T-helper 2 cell treated with Interferon-gamma antibody and Interleukin-4, amounts not matched to agents 100 ng/mL and 5 ng/mL, for 36 hours (primary cell): ENCODE measurements around the gene MSRB1. TPM values are rescaled to one million over a fixed set of nuclear protein-coding genes. Genes with fewer than 3 reads are reported as not detected.
"Not testable (repeated sequence)": the region's sequence is repeated elsewhere in the genome, so short reads cannot be mapped to it uniquely, and the experiment has no call there.

Experiments
- intact Hi-C: fragments of 100-400 bp; cut with micrococcal nuclease; formaldehyde crosslinking; loops from one replicate; pipeline ENCODE4 v1.15.1; 2023
- total RNA-seq: library from RNA; stranded (reverse); gene quantifications from 2 replicates; pipeline ENCODE4 v1.2.3, GENCODE V29; 2022

Gene MSRB1
- total RNA-seq, 1 donor from 2014 or later = 14.0 TPM

DNA sequence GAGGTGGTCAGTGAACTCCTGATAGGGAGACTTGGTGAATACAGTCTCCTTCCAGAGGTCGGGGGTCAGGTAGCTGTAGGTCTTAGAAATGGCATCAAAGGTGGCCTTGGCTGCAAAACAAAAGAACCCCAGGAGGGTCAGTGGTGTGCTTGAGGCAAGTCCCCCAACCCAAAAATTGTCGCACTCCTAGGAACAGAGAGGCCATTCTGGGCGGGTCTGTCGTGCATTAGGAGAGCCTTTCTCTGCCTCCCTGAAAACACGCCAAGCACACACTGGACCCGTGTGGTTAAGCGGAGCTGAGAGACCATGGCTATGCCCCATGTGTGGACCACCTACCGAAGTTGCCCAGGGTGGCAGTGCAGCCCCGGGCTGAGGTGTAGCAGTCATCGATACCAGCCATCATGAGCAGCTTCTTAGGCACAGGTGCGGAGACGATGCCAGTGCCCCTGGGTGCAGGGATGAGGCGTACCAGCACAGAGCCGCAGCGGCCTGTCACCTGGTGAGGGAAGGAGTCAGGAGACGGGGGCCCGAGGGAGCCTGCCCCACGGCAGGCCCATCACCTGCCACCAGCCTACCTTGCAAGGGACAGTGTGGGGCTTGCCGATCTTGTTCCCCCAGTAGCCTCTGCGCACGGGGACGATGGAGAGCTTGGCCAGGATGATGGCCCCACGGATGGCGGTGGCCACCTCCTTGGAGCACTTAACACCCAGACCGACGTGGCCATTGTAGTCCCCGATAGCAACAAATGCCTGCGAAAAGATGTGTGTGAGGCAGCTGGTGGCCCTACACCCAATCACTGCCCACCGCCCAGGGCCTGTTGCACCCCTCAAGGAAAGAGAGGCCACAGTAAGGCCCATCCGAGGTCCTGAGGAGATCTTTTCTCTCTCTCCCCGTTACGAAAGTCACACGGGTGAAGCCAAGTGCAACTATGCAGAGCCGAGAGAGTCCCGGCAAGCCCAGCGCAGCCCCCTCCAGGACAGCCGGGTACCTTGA lies 19.5 kb upstream of the MSRB1 start:
- intact Hi-C loops = not testable (repeated sequence)

DNA sequence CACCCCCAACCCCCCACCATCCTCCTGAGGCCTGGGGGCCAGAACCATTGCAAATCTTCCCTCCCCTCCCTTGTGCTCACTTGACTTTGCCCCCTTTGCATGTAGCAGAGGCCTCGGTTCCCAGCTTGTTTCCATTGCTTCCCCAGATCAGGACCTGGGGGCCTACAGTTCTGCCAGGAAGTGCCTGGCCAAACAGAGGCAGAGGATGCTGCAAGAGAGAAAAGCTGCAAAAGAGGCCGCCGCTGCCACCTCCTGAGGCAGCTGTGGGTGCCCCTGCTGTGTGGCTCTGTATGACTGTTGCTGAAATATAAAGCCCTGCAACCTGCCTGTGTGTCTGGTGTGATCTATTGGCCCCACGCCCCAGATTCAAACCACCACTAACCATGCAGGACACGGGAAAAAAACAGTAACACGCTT lies 18.7 kb upstream of the MSRB1 start:
- intact Hi-C loops = no loop called here

DNA sequence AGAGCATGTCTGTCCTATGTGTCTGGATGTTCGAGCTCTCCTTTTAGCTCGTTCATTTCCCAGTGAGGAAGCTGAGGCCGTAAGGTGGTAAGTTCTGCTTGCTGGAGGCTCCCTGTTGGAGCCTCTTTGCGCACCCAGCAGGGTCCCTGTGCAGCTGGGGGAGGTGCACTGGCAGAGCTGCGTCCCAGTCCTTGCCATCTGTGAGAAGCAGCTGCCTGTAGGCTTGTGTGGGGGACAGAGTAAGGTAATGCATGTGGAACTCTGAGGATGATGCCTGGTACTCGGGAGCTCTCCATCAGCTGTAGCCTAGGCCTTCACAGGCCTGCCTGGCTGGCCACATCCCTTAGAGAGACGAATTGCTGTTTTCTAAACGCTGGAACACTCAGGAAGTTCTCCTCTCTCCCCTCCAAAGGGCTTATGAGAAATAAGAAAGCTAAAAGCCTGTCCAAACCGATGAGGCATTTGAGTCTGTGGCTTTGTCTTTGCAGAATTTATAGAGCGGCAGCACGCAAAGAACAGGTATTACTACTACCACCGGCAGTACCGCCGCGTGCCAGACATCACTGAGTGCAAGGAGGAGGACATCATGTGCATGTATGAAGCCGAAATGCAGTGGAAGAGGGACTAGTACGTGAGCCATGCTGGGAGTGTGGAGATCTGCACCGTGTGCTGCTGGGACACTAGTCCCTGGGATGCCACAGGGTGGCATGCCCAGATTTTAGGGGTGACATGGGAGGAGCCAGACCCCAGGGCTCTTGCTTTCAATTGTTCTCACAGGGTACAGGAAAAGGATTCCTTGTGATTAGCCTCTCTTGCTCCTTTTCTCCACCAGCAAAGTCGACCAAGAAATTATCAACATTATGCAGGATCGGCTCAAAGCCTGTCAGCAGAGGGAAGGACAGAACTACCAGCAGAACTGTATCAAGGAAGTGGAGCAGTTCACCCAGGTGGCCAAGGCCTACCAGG lies 17.9 kb upstream of the MSRB1 start:
- intact Hi-C loops = no loop called here

DNA sequence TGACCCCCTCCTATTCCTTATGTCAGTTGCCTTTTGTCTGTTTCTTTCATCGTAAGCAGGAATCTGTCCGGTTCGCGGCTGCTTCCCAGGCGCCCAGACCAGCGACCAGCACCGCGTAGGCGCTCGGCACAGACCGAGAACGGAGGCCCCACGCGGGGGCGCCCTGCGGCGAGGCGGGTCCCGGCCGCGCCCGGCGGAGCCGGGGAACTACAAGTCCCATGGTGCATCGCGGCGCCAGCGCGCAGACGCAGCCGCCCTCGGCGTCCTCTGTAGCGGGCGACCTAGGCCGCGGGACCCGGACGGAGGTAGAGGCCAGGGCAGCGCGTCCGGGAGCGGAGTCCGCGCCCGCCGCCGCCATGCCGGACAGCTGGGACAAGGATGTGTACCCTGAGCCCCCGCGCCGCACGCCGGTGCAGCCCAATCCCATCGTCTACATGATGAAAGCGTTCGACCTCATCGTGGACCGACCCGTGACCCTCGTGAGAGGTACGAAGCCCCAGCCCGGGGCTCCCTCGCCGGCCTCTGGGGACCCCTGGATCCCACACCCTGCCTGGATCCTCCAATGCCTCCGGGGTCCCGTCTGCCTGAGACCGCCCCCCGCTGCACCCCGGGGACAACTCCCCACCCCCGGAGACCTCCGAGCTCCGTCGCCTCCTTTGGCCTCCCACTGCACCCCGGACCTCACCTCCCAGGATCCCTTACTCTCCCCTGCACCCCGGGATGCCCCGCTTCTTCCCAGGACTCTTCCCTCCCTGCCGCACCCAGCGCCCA lies 16.5 kb upstream of the MSRB1 start, which contains the start of gene NDUFB10:
Gene NDUFB10 (plus strand): TSS at position 270 of the 771 bp plus-strand sequence. CDS start 87 bp downstream, at position 357.
- intact Hi-C loops = loop anchor here (1.0 to 5.0 kb wide), 2 partner anchors 16 to 187 kb away; partner anchors contain the start of genes EME2, MRPS34, MSRB1 and NME3

DNA sequence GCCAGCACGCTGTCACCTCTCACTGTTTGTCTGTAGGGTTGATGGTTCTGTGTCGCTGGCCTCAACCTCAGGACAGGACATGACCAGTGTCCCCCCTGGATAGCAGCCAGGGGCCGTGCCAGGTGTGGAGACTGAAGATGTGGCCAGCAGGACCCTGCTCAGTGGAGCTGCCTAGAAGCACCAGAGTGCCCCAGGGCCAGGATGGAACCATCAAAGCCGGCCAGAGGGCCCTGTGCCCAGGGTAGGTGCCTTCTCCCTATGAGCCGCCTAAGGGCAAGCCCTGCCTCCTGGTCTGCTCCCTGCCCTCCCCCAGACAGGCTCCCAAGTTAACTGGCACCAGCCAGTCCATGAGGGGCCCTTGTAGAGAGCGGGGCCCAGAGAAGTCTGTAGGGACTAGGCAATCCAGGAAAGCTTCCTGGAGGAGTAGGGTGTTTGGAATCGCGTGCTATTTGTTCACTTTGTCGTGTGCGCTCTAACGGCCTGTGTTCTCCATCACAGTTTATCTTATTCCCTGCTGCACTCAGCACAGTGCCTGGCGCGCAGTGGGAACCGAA lies 15.8 kb upstream of the MSRB1 start:
- intact Hi-C loops = loop anchor here (1.0 to 5.0 kb wide), 2 partner anchors 15 to 186 kb away; partner anchors contain the start of genes EME2, MRPS34, MSRB1 and NME3

DNA sequence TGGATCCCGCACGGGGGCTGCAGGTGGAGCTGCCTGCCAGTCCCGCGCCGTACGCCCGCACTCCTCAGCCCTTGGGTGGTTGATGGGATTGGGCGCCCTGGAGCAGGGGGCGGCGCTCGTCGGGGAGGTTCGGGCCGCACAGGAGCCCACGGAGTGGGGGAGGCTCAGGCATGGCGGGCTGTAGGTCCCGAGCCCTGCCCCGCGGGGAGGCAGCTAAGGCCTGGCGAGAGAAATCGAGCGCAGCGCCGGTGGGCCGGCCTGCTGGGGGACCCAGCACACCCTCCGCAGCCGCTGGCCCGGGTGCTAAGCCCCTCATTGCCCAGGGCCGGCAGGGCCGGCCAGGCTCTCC lies 15.1 kb upstream of the MSRB1 start:
- intact Hi-C loops = loop anchor here (5.0 kb wide), 1 partner anchor 186 kb away; the partner anchor contains the start of genes EME2, MRPS34 and NME3

DNA sequence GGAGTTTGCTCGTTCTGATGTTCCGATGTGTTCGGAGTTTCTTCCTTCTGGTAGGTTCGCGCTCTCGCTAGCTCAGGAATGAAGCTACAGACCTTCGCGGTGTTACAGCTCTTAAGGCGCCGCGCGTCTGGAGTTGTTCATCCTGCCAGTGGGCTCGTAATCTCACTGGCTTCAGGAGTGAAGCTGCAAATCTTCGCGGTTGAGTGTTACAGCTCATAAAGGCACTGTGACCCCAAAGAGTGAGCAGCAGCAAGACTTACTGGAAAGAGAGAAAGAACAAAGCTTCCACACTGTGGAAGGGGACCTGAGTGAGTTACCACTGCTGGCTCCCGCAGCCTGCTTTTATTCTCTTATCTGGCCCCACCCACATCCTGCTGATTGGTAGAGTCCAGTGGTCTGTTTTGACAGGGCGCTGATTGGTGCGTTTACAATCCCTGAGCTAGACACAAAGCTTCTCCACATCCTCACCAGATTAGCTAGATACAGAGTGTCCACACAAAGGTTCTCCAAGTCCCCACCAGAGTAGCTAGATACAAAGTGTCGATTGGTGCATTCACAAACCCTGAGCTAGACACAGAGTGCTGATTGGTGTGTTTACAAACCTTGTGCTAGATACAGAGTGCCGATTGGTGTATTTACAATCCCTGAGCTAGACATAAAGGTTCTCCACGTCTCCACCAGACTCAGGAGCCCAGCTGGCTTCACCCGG lies 14.6 kb upstream of the MSRB1 start:
- intact Hi-C loops = loop anchor here (5.0 kb wide), 1 partner anchor 185 kb away; the partner anchor contains the start of genes EME2, MRPS34 and NME3

DNA sequence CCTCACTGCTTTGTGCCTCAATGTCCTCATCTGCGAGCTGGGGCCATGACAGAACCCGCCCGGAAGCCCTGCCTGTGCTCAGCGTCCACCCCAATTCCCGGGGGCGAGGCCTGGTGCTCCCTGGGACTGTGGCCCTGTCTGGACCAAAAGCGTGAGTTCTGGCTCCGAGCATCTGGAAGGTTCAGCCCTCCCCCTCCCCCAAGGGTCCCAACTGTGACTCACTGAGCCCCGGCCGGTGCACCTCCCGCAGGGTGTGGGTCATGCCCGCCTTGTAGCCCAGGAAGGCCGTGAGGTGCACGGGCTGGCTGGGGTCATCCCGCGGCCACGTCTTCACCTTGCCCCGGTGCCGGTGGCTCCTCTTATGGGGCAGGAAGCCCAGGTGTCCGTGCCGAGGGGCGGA lies 10.7 kb upstream of the MSRB1 start:
- intact Hi-C loops = no loop called here

DNA sequence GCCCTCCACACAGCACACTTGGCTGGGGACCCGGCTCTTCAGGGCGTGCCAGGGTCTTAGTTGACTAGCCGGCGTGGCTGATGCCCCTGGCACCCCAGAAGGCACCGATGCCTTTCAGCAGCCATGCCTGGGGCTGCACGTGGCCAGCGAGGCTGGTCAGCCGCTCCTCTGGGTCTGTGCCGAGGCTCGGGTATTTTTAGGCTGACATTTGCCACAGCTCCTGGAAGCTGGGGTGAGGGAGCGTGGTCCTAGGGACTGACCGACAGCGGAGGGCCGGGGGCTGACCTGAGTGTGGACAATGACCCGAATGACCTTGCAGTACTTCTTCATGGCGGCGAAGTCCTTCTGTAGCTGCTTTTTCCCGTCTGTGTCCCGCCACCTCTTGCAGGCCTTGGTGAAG lies 7.6 kb upstream of the MSRB1 start:
- intact Hi-C loops = no loop called here

DNA sequence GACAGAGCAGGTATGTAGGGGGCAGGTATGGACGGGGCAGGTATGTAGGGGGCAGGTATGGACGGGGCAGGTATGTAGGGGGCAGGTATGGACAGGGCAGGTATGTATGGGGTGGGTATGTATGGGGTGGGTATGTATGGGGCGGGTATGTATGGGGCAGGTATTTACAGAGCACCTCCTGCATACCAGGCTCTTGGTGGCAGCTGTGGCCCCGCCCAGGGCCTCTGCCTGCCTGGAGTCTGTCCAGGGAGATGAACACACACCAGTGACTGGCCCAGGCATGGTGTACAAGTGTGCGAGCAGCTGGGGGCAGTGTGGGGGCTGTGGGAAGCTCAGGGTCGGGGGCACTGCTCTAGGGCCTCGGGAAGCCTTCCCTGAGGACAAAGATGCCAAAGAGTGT lies 7.0 kb upstream of the MSRB1 start:
- intact Hi-C loops = no loop called here

DNA sequence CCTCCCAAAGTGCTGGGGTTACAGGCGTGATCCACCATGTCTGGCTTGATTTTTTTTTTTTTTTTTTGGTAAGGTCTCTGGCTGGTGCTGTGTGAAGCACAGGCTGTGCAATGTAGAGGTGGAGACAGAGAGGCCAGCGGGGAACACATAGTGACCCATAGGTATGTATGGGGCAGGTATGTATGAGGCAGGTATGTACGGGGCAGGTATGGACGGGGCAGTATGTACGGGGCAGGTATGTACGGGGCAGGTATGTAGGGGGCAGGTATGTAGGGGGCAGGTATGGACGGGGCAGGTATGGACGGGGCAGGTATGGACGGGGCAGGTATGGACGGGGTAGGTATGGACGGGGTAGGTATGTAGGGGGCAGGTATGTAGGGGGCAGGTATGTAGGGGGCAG lies 6.5 kb upstream of the MSRB1 start:
- intact Hi-C loops = no loop called here

DNA sequence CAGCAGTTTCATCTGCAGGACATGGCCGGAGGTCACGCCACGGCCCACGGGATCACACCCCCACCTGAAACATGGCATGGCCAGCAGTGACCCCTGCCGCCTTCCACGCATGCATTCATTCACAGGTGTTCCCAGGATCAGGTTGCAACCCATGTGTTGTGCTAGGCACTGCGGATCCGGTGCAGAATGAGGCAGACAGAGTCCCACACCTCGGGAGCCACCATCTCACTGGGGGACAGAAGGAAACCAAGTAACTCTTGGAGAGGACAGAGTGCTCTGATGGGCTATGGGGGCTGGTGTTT lies 4.3 kb upstream of the MSRB1 start:
- intact Hi-C loops = no loop called here

DNA sequence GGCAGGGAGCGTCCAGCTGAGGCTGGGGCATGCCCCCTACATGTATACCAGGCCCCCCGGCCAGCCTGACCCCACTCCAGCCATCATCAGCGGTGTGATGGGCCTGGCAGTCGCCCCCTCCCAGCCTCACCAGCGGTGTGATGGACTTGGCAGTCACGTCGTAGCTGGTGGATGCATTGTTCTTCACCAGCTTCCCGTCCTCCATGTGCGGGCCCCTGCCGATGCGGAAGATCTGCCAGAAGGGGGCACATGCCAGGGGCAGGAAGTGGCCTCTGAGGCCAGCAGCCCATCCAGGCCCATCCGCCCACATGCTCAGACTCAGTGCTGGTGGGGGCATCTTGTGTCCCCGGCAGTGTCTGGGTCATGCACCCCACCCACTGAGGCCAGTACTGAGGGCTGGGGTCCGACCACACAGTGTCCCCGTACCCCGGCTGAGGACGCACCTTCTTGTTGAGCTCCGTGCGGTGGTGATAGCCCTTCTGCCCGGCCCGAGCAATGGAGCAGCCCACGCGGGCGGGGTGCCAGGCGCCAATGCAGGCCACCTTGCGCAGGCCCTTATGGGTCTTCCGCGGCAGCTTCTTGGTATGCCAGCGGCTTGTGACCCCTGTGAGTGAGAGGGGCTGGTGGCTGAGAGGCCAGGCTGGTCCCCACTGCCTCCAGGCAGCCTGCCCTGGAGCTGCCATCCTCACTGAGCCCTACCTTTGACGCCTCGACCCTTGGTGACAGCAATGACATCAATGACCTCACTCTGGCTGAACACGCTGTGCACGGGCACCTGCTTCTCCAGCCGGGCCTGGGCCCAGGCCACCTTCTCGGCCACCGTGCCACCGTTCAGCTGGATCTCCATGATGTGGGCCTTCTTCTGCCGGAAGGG lies 3.7 kb upstream of the MSRB1 start:
- intact Hi-C loops = no loop called here

DNA sequence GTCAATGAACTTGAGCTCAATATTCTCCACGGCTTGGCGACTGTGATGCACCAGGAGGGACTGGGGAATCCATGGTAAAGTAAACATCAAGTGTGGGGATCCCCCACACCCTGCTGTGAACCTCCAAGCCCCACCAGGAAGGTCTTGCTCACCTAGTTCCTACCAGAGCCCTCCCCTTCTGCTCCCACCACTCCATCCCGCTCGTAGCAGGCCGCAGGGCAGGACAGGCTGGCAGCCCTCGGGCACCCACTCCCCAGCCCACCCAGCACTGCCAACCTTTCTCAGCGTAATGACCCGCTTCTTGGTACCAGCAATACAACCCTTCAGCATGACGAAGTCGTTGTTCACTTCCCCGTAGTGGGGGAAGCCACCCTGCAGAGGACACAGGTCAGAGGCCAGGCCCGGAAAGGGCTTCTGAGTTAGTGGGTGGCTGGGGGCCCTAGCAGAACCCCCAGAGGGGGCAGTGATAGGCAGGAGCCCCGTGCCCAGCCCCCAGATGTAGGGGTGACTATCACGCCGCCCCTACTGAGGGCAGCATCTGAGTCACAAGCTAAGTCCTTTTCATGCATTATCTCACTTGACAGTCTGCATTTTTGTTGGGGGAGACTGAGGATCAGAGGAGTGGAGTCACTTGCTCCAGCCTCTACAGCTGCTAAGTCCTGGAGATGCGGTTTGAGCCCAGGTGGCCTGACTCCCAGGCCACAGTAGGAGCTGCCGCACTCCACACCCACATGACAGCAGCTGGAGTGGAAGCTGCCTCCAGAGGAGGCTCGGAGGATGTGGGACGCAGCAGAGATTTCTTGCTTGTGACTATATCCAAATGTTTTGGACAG lies 2.8 kb upstream of the MSRB1 start:
- intact Hi-C loops = no loop called here

DNA sequence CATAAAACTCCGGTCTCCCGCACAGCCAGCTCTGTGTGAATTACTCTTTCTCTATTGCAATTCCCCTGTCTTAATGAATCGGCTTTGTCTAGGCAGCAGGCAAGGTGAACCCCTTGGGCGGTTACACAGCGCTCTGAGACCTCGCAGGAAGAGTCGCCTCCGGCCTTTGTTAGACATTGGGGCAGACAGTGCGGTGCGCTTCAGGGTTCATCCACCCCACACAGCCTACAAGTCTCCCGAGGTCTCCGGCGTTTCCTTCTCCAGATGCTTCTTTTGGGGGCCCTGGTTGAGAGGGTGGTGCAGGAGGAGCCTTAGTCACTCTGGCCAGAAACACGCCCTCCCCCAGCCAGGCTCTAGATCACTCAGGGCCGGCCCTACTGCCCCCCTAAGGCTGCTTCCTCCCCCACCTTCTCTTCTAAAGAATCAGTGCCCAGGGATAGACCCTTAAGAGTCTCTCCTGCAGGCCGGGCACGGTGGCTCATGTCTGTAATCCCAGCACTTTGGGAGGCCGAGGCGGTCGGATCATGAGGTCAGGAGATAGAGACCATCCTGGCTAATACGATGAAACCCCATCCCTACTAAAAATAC lies 1.7 kb upstream of the MSRB1 start:
- intact Hi-C loops = no loop called here

DNA sequence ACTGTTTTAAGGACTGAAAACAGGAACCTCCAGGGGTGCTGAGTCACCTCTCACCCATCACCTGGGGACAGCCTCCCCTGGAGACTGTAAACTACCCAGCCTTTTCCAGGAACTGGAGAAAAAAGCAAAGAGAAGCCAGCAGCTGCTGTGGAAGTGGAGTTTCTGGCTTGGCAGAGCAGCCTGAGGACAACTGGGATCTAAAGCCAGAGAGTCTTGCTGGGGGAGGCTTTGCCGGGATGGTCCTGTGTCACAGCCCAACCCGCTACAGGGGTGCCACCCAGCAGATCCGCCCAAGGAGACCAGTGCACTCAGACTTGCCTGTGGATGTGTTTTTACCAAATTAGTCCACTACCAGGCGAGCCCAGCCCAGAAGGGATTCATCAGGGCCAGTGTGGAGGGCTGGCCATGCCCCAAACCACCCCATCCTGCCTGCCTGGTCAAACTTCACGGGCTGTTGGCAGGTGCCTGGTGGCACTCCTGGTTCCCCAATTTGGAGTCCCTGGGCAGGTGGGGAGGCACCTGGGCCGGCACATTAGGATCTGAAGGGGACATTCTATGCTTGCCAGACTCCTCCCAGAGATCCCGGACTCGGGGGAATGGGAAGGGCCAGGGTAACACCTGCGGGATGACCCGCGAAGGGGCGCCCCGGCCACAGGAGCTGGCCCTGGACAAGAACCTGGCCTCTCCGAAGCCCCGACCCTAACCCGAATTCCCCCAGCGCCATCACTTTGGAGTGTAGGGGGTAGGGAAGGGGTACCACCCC lies 771 bp downstream of the MSRB1 start:
- intact Hi-C loops = loop anchor here (2.0 kb wide), 1 partner anchor 23 kb away; the partner anchor contains the start of gene RPS2
